GM12878 (cell line): ENCODE data around the gene SNRNP35. TPM values are rescaled to one million over a fixed set of nuclear protein-coding genes. Genes with fewer than 3 reads are reported as not detected.

Source experiments
- BACH1 ChIP-seq: fragments of 450-650 bp; IDR thresholded peaks from 2 replicates; pipeline ENCODE4 v1.6.1; 2017; ENCODE audit warnings: mild to moderate bottlenecking, borderline replicate concordance
- EP300 ChIP-seq, 2 experiments: fragments of 150-350 bp in 1 of 2; IDR thresholded peaks; 2 replicates each; pipeline ENCODE4 v1.6.1; 2011 to 2012; ENCODE audit warnings: low read depth in 2 of 2, low read length in 2 of 2, borderline replicate concordance in 1 of 2, improper control_type of control experiment in 1 of 2, inconsistent platforms in 1 of 2; ENCODE audit not compliant: control insufficient read depth in 1 of 2
- ETV6 ChIP-seq, 2 experiments: fragments of 450-650 bp in 1 of 2; IDR thresholded peaks in 1 of 2; conservative IDR thresholded peaks in 1 of 2; 2 replicates each; pipeline ENCODE4 v1.6.1; 2014; ENCODE audit warnings: antibody characterized with exemption in 1 of 2, borderline replicate concordance in 1 of 2, low read depth in 1 of 2, mild to moderate bottlenecking in 1 of 2, moderate library complexity in 1 of 2
- GABPA ChIP-seq: IDR thresholded peaks from 2 replicates; pipeline ENCODE4 v1.6.1; 2014; ENCODE audit warnings: antibody characterized with exemption, low read depth, mild to moderate bottlenecking, inconsistent platforms
- JUND ChIP-seq: IDR thresholded peaks from 2 replicates; pipeline ENCODE4 v1.6.1; 2012; ENCODE audit warnings: low read depth, mild to moderate bottlenecking, low read length, improper control_type of control experiment, moderate library complexity
- NFYB ChIP-seq: IDR thresholded peaks from 2 replicates; pipeline ENCODE4 v1.6.1; 2011; ENCODE audit warnings: low read depth, mild to moderate bottlenecking, low read length, improper control_type of control experiment, moderate library complexity; ENCODE audit not compliant: insufficient read depth
- NR2F1 ChIP-seq: fragments of 450-650 bp; conservative IDR thresholded peaks from 2 replicates; pipeline ENCODE4 v1.6.1; 2017; ENCODE audit warnings: mild to moderate bottlenecking
- RAD51 ChIP-seq: fragments of 450-650 bp; IDR thresholded peaks from 2 replicates; pipeline ENCODE4 v1.6.1; 2016; ENCODE audit warnings: moderate library complexity, mild to moderate bottlenecking, inconsistent platforms
- RELA ChIP-seq: fragments of 450-650 bp; IDR thresholded peaks from 2 replicates; pipeline ENCODE4 v1.8.0; 2014; ENCODE audit warnings: borderline replicate concordance; ENCODE audit not compliant: partially characterized antibody
- SIX5 ChIP-seq: IDR thresholded peaks from 2 replicates; pipeline ENCODE4 v1.6.1; 2011; ENCODE audit warnings: mild to moderate bottlenecking, low read depth, low read length, moderate library complexity; ENCODE audit not compliant: severe bottlenecking
- STAT3 ChIP-seq: IDR thresholded peaks from 2 replicates; pipeline ENCODE4 v1.6.1; 2011; ENCODE audit warnings: low read depth, low read length, improper control_type of control experiment
- YY1 ChIP-seq: IDR thresholded peaks from 2 replicates; pipeline ENCODE4 v1.6.1; 2011; ENCODE audit warnings: low read depth, mild to moderate bottlenecking, low read length
- polyA plus RNA-seq, 11 experiments: library from polyadenylated mRNA; depleted of rRNA in 4 of 11; unstranded in 6 of 11; stranded (reverse) in 5 of 11; fragments of >200 nt; fragmentation: Nextera tagmentation in 4 of 11; fragmentation: Illumina TruSeq in 1 of 11; extraction: Ambion mirVana in 4 of 11; extraction: Trizol in 1 of 11; gene quantifications; 1 replicate in 1 of 11; 2 replicates in 10 of 11; pipeline versions ENCODE4 v1.2.1 to v1.2.3, GENCODE V29; 2011 to 2016; ENCODE audit warnings: inconsistent platforms in 2 of 11, missing spikeins in 2 of 11, low read depth in 1 of 11
- total RNA-seq, 4 experiments: library from RNA; depleted of rRNA in 3 of 4; stranded (reverse); fragments of >200 nt in 3 of 4; fragmentation: Illumina TruSeq in 1 of 4; extraction: Trizol in 1 of 4; gene quantifications; 2 replicates each; pipeline versions ENCODE4 v1.2.1 to v1.2.3, GENCODE V29; 2013 to 2021
- TF ChIP-seq, protein P1 (sequence below): fragments of 450-650 bp; formaldehyde crosslinking; IDR thresholded peaks from 2 replicates; pipeline ENCODE4 v1.4.0; 2020; ENCODE audit warnings: mild to moderate bottlenecking, moderate library complexity
- TF ChIP-seq, protein P2 (sequence below): fragments of 450-650 bp; IDR thresholded peaks from 2 replicates; pipeline ENCODE4 v1.6.1; 2017; ENCODE audit warnings: mild to moderate bottlenecking, moderate library complexity
- TF ChIP-seq, protein P3 (sequence below): IDR thresholded peaks from 2 replicates; pipeline ENCODE4 v1.6.1; 2012; ENCODE audit warnings: low read depth, low read length, improper control_type of control experiment
- TF ChIP-seq, protein P4 (sequence below): IDR thresholded peaks from 2 replicates; pipeline ENCODE4 v1.6.1; 2011; ENCODE audit warnings: low read depth, mild to moderate bottlenecking, low read length, moderate library complexity, borderline replicate concordance; ENCODE audit errors: extremely low read depth

SNRNP35 gene
- total and polyA plus RNA-seq, 10 of the 15 experiments (the other 5 are each of a cell fraction or from before 2014, with no cell fraction given), result 21.6 to 49.6 (median 29.0) TPM

DNA sequence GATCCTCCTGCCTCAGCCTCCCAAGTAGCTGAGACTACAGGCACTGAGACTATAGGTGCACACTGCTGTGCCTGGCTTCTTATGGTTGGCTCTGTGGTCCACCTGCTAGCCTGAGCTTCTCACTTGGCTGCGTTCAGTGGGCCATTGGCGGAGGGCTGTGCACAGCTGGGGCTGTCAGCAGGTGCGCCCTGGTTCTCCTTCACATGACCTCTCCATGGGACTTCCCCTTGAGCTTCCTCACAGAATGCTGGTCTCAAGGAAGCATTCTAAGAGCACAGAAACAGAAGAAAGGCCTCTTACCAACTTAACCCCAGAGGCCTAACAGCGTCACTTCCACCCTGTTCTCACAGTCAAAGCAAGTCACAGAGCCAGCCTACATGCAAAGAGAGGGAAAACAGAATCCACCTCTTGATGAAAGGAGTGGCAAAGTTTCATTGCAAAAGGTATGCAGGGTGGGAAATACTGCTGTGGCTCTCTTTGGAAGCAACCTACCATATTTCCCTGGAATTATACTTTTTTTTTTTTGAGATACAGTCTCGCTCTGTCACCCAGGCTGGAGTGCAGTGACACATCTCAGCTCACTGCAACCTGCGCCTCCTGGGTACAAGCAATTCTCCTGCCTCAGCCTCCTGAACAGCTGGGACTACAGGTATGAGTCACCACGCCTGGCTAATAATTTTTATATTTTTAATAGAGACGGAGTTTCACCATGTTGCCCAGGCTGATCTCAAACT lies 30.7 kb upstream of the SNRNP35 start (continued):
- TF ChIP-seq GABPA, result peak; percentile 26; the same call in 1 of the 2 replicates
- peak; percentile 78 for TF ChIP-seq NR2F1
- TF ChIP-seq STAT3, result no peak
- TF ChIP-seq YY1, result peak; percentile 72
- TF ChIP-seq EP300 (IDR thresholded peaks at IDR 0.05; ENCODE audit: borderline replicate concordance in 1 of 2, control insufficient read depth in 1 of 2, low read depth in 2 of 2, low read length in 2 of 2), result peak; percentile 42 to 77
- TF ChIP-seq, protein P1, sequence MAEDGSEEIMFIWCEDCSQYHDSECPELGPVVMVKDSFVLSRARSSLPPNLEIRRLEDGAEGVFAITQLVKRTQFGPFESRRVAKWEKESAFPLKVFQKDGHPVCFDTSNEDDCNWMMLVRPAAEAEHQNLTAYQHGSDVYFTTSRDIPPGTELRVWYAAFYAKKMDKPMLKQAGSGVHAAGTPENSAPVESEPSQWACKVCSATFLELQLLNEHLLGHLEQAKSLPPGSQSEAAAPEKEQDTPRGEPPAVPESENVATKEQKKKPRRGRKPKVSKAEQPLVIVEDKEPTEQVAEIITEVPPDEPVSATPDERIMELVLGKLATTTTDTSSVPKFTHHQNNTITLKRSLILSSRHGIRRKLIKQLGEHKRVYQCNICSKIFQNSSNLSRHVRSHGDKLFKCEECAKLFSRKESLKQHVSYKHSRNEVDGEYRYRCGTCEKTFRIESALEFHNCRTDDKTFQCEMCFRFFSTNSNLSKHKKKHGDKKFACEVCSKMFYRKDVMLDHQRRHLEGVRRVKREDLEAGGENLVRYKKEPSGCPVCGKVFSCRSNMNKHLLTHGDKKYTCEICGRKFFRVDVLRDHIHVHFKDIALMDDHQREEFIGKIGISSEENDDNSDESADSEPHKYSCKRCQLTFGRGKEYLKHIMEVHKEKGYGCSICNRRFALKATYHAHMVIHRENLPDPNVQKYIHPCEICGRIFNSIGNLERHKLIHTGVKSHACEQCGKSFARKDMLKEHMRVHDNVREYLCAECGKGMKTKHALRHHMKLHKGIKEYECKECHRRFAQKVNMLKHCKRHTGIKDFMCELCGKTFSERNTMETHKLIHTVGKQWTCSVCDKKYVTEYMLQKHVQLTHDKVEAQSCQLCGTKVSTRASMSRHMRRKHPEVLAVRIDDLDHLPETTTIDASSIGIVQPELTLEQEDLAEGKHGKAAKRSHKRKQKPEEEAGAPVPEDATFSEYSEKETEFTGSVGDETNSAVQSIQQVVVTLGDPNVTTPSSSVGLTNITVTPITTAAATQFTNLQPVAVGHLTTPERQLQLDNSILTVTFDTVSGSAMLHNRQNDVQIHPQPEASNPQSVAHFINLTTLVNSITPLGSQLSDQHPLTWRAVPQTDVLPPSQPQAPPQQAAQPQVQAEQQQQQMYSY (CRISPR knock-in tag), result no peak
- TF ChIP-seq JUND, result peak; percentile 61
- TF ChIP-seq, protein P2, sequence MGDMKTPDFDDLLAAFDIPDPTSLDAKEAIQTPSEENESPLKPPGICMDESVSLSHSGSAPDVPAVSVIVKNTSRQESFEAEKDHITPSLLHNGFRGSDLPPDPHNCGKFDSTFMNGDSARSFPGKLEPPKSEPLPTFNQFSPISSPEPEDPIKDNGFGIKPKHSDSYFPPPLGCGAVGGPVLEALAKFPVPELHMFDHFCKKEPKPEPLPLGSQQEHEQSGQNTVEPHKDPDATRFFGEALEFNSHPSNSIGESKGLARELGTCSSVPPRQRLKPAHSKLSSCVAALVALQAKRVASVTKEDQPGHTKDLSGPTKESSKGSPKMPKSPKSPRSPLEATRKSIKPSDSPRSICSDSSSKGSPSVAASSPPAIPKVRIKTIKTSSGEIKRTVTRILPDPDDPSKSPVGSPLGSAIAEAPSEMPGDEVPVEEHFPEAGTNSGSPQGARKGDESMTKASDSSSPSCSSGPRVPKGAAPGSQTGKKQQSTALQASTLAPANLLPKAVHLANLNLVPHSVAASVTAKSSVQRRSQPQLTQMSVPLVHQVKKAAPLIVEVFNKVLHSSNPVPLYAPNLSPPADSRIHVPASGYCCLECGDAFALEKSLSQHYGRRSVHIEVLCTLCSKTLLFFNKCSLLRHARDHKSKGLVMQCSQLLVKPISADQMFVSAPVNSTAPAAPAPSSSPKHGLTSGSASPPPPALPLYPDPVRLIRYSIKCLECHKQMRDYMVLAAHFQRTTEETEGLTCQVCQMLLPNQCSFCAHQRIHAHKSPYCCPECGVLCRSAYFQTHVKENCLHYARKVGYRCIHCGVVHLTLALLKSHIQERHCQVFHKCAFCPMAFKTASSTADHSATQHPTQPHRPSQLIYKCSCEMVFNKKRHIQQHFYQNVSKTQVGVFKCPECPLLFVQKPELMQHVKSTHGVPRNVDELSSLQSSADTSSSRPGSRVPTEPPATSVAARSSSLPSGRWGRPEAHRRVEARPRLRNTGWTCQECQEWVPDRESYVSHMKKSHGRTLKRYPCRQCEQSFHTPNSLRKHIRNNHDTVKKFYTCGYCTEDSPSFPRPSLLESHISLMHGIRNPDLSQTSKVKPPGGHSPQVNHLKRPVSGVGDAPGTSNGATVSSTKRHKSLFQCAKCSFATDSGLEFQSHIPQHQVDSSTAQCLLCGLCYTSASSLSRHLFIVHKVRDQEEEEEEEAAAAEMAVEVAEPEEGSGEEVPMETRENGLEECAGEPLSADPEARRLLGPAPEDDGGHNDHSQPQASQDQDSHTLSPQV, result no peak
- 0 out of 2 replicates have a peak, but pooled peaks have one; percentile 45 for TF ChIP-seq NFYB
- no peak for TF ChIP-seq BACH1
- TF ChIP-seq, protein P3, sequence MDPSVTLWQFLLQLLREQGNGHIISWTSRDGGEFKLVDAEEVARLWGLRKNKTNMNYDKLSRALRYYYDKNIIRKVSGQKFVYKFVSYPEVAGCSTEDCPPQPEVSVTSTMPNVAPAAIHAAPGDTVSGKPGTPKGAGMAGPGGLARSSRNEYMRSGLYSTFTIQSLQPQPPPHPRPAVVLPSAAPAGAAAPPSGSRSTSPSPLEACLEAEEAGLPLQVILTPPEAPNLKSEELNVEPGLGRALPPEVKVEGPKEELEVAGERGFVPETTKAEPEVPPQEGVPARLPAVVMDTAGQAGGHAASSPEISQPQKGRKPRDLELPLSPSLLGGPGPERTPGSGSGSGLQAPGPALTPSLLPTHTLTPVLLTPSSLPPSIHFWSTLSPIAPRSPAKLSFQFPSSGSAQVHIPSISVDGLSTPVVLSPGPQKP, result no peak
- peak; percentile 95 for TF ChIP-seq RAD51
- TF ChIP-seq, protein P4, sequence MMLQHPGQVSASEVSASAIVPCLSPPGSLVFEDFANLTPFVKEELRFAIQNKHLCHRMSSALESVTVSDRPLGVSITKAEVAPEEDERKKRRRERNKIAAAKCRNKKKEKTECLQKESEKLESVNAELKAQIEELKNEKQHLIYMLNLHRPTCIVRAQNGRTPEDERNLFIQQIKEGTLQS, result peak; percentile 46; the same call in 1 of the 2 replicates
- peak; percentile 69 for TF ChIP-seq RELA
- no peak for TF ChIP-seq SIX5
- peak in 1 of 2 experiments; percentile 53; a peak in 1 of 4 replicates for TF ChIP-seq ETV6 (conservative IDR thresholded peaks at IDR 0.05 in 1 of 2, IDR thresholded peaks at IDR 0.05 in 1 of 2; ENCODE audit: borderline replicate concordance in 1 of 2, low read depth in 1 of 2)
